ENCODE measurements around the gene OR4D1.
"Not testable (repeated sequence)": the region's sequence is repeated elsewhere in the genome, so short reads cannot be mapped to it uniquely, and the experiment has no call there.

OR4D1 gene

DNA sequence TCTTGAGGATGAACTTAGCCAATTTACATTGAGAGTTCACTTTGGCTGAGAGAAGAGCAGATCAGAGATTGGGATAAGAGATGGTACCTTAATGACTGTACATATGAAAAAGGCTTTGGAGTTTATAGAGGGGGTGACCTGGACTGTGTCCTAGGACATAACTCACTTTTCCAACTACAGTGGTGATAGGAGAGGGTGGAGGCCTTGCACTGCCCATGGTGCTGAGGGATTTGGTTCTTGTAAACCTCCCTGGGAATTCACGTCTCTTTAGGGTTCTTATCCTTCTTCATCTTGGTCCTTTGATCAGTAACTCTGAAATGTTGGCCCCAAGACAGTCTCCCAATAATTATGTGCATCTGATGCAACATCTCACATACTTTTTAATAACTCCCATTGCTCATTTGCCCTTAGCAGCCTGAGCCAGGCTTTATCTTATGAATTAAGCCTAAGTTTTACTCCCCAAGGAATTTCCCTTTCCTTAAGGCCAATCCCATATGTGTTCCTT is at the start of gene OR4D1:
OR4D1 (plus strand) TSS at position 455 of the 505 bp plus-strand sequence. CDS start 6,770 bp downstream, outside the sequence.
- no peak for DNase-seq (ENCODE audit: low read depth)

DNA sequence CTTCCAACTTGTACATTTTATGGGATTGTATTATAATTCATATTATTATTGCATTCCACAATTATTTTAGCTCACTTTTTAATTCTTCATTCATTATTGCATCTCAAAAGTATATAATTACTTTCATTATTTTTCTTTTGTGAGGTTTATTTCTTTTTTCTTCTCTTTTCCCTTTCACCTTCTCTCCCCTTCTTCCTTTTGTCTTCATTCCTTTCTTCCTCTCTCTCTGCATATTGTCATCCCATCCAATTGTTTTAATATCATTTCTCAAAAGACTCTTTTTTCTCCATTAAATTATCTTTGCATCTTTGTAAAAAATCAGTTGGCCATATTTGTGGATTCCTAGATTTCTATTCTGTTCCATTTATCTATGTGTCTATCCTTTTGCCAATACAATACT is 47.7 kb upstream of the OR4D1 start:
- DNase-seq (ENCODE audit: low read depth) = no peak

DNA sequence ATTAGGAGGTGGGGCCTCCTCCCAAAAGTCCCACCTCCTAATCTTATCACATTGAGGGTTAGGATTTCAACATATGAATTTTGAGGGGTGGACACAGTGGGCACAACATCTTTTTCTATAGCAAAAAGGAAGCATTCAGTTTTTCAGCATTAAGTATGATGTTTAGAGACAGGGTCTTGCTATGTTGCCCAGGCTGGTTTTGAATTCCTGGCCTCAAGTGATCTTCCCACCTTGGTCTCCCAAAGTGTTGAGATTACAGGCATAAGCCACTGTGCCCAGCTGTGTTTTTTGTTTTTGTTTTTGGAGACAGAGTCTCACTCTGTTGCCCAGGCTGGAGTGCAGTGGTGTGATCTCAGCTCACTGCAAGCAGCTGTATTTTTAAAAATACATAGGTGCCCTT is 46.3 kb upstream of the OR4D1 start:
- not testable (repeated sequence) for DNase-seq (ENCODE audit: low read depth)

DNA sequence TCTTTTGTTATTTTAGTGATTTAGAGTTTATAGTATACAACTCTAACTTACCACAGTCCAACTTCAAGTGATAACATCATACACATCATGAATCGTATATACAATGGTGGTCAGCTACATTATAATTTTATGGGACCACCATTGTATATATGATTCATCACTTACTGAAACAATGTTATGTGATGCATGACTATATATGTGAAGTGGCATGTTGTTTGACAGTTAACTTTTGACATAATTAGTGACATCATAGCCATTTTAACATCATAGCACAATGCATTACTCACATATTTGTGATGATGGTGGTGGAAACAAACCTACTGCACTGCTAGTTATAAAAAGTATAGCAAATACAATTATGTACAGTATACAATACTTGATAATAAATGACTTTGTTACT is 43.1 kb upstream of the OR4D1 start:
- no peak for DNase-seq (ENCODE audit: low read depth)

DNA sequence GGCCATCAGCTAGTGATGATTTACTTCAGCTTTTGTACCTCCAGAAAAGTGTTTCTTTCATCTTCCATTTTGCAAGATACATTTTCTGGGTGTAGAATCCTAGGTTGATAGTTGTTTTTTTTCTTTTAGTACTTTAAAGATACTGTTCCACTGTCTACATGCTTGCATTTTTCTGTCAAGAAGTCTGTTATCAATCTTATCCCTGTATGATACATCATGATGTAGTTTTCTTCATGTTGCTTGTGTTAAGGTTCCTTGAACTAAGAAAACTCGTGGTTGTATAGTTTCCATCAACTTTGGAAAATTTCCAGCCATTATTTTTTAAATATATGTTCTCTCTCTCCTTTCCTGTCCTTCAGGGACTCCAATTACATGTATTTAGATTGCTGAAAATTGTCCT is 40.9 kb upstream of the OR4D1 start:
- DNase-seq (ENCODE audit: low read depth) = no peak

DNA sequence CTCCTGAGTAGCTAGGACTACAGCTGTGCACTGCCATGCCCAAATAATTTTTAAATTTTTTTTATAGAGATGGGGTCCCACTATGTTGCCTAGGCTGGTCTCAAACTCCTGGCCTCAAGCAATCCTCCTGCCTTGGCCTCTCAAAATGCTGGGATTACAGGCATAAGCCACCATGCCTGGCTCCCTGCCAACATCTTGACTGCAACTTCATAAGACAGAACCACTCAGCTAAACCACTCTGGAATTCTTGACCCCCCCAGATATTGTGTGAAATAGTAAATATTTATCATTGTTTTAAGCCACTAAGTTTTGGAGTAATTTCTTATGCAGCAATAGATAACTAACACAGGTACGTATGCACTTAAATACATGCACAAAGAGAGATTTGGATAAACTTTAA is 39.0 kb upstream of the OR4D1 start:
- DNase-seq (ENCODE audit: low read depth) = no peak

DNA sequence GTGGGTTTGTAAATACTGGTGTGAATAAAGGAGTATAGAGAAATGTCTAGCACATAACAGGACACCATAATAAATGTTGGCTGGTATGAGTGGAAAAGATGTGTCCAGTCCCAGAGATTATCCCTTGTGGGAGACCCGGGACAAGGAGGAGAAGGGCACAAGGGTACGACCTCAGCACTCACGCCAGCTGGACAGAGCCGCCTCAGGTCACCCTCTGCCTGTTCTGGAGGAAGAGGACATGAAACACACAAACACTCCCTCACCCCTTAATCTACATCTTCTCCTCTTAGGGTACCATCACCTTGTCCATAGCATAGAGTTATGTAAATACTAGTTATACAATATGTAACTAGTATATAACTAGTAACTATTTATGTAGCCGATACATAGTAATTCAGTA is 38.2 kb upstream of the OR4D1 start:
- DNase-seq (ENCODE audit: low read depth) = no peak

DNA sequence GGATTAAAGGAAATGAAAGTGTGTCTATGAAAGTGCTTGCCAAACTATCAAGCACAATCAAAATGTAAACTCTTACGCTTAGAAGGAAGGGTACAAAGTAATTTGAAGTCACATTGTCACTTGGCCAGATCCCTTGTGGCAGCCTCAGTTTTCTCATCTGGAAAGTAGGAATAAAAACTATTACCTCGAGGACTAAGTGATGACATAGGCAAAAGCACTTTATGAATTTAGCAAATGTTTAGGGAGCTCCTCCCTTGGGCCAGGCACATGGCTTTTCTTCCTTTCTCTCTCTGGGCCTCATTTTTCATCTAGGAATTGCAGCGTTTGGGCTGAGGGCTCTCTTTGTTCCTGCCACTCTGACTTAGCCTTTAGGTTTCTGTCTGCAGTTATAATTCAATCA is 36.5 kb upstream of the OR4D1 start:
- no peak for DNase-seq (ENCODE audit: low read depth)

DNA sequence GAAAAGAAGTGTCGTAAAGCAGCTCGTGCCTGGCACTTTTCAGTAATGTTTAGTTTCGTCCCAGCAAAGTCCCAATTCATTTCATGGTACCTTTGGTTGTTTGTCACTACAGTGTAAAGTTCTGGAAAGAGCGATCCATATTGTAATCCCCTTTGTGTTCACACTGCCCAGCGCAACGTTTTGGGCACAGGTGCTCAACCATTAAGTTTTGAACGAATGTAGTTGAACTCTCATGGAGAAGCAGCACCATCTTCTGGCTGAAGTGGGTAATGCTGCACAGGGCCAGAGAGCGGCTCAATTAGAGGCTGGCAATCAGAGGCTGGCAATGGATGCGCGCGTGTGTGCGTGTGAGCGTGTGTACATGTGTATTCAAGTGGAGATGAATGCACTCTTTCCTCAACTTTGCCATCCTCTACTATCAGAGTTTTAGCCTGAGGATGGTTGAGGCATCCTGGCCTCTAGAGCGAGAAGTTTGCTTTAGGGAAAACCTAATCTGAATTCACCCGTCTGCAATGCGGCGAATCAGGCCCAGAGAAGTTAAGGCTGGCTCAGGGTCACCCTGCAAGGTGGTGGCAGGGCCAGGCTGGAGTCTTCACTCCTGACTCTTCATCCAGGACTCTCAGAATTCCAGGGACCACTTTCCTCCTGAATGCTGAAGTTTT is 35.1 kb upstream of the OR4D1 start:
- DNase-seq (ENCODE audit: low read depth) = peak; percentile 63

DNA sequence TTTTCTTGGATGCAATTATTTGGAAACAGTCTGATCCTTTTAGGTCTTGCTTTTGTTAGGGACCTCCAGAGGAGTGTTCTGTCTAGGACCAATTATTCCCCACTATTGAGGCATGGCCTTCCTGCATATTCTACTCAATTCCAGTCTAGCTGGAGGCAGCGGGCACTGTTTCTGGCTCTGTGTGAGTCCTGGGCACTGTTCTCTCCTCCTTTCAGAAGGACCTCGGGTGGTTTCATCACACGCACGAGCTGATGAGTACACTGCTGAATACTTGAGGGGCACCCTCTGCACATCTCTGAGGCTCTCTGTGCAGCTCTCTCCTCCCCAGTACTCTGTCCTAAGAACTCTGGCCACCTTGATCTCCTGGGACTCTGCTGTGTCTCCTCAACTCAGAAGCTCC is 34.2 kb upstream of the OR4D1 start:
- DNase-seq (ENCODE audit: low read depth) = no peak

DNA sequence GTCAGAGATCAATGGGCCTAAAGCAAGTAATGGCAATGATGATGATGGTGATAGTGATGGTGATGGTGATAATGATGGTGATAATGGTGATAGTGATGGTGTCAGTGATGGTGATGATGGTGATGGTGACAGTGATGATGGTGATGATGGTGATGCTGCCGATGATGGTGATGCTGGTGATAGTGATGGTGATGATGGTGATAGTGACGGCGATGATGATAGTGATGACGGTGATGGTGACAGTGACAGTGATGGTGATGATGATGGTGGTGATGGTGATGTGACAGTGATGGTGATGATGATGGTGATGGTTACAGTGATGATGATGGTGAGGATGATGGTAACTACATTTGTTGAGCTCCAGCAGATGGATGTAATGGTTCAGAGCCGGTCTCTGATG is 30.8 kb upstream of the OR4D1 start:
- DNase-seq (ENCODE audit: low read depth) = no peak

DNA sequence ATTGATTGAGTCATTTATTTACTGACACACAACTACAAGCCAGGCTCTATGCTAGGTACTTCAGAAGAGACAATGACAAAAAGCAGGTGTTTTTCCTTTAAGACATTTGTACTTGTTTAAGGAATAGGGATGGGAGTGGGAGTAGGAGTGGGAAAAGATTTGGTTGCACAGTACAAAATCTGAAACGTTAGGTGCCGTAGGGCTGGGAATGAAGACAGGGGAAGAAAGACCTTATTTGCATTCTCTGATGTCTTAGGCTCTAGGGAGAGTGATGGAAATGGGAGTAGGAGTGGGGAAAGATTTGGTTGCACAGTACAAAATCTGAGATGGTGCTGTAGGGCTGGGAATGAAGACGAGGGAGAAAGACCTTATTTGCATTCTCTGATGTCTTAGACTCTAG is 28.7 kb upstream of the OR4D1 start:
- no peak for DNase-seq (ENCODE audit: low read depth)

DNA sequence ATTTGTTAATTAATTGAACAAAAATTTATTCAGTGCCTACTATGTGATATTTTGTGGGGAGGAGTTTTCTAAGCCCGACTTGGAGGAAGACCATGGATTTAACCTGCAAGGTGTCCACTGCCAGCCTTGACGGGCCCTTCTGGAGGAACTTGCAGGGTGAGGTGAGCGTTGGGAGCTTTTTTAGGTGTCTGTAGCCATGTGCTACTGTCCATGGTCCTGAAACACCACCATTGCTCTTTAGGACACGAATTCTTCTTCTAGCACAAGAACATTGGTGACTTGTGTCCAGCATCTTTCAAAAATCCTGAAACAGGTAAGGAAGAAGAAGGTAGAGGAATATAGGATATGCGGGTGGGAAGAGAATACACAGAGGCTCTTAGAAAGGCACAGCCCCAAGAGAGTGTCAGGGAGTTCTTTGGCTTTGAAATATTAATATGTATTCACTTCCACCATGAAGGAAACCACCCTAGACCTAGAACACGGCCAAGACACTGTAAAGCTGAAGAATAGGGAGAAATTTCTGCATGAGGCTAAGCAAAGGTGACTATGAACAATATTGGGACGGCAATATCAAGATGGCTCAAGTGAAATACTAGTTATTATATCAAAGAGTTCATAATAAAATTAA is 27.9 kb upstream of the OR4D1 start:
- DNase-seq (ENCODE audit: low read depth) = no peak

DNA sequence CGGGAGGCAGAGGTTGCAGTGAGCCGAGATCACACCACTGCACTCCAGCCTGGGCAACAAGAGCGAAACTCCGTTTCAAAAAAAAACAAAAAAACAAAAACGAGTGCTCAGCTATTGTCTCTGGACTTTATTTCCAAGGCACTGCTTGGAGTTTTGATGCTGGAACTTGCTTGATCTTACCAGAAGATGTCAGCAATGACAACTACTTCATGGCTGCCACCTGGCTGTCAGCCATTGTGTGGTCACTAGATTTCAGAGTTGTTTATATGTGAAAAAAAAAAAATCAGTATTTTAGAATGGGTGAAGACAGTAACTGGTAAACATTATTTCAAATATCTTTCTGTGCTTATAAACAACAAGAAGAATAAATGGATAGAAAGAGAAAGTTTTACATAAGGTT is 26.3 kb upstream of the OR4D1 start:
- DNase-seq (ENCODE audit: low read depth) = no peak

DNA sequence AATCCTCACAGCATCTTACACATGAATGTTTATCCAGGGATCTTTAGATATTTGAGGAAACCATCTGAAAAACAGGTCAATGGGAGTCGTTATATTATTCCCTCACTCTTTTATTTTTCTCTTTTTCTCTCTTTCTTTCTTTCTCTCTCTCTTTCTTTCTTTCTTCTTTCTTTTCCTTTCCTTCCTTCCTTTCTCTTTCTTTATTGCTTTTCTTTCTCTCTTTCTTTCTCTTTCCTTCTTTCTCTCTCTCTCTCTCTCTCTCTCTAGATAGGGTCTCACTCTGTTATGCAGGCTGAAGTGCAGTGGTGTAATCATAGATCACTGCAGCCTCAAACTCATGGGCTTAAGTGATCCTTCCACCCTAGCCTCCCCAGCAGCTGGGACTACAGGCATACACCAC is 20.3 kb upstream of the OR4D1 start:
- no peak for DNase-seq (ENCODE audit: low read depth)

DNA sequence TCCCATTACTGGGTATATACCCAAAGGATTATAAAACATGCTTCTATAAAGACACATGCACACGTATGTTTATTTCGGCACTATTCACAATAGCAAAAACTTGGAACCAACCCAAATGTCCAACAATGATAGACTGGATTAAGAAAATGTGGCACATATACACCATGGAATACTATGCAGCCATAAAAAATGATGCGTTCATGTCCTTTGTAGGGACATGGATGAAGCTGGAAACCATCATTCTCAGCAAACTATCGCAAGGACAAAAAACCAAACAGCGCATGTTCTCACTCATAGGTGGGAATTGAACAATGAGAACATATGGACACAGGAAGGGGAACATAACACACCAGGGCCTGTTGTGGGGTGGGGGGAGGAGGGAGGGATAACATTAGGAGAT is 15.5 kb upstream of the OR4D1 start:
- not testable (repeated sequence) for DNase-seq (ENCODE audit: low read depth)

DNA sequence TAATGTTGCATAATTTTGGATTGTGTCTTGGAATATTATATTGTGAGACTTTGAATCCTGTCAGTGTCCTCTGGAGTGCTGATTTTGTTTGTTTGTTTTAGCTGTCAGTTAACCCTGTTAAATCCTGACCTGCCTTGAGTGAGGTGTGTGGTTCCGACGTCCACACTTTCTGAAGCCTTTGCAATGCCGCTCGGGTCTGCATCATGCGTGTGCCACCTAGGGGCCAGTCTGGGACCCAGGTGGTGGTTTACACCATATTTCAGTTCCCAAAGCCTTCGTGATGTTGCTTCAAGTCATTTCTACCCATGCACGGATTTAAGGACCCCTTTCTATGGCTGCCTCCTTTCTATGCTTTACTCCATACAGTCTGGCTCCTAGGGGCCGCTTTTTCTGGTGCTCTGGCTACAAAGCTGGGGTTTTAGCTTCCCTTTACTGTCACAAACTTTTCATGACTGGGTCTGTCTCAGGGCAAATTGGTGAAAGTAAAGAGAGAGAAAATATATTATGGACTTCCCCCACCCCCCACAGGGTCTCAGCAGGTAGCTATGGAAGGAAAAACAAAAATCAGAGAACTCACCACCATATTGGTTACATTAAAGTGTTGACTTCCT is 11.4 kb upstream of the OR4D1 start:
- DNase-seq (ENCODE audit: low read depth) = no peak

DNA sequence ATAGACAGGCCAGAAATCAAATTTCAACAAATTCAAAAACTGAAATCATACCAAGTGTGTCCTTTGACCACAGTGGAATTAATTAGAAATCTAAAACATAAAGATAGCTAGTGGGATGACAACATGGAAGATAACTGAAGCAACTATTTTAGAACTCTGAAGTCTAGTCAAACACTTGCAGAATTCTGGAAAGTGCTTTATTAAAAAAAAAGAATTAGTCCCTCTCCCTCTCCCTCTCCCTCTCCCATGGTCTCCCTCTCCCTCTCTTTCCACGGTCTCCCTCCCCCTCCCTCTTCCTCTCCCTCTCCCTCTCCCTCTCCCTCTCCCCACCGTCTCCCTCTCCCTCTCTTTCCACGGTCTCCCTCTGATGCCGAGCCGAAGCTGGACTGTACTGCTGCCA is 6.7 kb upstream of the OR4D1 start:
- DNase-seq (ENCODE audit: low read depth) = no peak

DNA sequence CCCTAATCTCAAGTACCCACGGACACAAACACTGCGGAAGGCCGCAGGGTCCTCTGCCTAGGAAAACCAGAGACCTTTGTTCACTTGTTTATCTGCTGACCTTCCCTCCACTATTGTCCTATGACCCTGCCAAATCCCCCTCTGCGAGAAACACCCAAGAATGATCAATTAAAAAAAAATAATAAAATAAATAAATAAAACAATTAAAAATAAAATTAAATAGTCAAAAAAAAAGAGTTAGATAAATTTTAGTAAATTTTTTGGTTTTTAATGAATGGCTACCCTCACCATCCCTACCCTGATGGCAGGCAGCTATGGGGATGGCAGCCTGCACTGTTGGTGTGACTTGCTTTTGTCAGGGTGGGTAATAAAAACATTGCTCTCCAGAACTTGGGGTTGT is 4.8 kb upstream of the OR4D1 start:
- DNase-seq (ENCODE audit: low read depth) = not testable (repeated sequence)

DNA sequence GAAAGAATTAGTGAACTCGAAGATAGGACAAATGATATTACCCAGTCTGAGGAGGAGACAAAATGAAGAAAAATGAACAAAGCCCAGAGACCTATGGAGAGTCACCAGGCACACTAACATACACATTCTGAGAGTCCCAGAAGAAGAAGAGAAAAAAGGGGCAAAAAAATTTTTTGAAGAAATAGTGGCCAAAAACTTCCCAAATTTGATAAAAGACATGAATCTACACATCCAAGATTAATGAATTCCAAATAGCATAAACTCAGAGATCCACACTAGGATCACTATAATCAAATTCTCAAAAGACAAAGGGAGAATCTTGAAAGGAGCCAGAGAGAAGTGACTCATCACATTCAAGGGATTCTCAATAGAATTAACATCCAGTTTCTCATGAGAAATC is 3.4 kb upstream of the OR4D1 start:
- DNase-seq (ENCODE audit: low read depth) = no peak

DNA sequence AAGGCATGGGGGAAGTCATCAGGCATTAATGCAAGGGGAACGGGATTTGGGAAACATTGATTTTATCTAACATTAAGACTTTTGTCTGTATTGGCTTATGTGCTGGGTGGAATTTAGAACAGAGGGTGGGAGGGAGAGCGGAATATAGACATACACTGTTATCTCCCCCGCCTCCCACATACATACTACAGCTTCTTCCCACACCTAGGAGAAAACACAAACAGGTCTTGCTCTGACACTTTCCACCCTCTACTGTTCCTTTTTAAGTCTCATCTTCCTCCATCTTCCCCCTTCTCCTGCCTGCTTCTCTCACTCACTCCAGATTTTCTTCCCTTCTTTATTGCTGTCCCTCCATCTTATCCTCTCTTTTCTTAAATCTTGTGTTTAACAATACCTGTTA is 425 bp downstream of the OR4D1 start:
- no peak for DNase-seq (ENCODE audit: low read depth)

DNA sequence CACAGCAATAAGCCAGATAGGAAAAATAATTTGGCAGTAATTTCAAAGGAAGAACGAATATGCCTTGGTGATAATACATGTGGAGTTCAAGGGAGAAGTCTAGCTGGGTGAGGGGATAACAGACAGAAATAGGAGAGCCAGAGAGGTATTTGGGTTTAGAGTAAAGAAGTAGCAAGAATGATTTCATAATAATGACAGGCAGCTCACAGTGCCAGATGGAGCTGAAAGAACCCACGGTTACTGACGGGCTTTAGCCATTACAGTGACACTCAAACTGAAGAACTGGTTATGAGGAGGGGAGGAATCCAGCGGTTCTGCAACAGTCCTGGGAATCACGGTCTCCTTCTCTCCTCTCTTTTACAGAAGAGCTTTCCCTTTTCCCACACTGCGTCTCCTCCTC is 2.2 kb downstream of the OR4D1 start:
- DNase-seq (ENCODE audit: low read depth) = no peak

DNA sequence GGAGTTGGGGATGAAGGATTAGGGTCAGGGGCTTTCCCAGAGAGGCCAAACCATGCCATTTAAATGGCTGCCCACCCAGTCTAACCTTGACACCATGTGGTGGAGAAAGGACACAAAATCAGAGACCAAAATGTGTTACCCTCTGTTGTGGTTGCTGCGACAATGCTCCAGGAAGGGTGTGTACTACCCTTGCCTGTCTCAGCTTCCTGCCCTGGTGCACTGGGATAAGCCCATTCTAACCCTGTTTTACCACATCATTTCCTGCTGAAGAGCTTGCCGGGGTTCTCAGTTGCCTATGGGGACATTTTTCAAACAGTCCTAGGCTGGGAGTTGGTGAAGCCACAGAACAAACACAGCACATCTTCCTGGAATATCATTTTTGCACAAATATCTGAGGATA is 4.9 kb downstream of the OR4D1 start:
- DNase-seq (ENCODE audit: low read depth) = peak; percentile 13

DNA sequence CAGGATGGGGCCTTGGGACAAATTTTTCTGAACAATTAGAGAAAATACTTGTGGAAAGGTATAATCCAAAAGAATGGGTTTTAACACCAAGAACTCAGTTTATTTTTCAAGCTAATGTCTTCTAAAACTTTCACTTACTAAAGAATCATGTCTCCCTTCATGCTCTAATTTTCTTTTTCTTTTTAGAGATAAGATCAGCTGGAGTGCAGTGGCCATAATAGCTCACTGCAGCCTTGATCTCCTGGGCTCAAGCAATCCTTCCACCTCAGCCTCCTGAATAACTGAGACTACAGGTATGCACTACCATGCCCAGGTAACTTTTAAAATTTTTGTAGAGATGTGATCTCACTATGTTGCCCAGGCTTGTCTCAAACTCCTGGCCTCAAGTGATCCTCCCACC is 5.5 kb downstream of the OR4D1 start:
- DNase-seq (ENCODE audit: low read depth) = no peak
